ENCODE data around the gene IL27RA.
A peak's percentile ranks its signal among the peaks of the same experiment; 100 is the strongest.

IL27RA gene

GRCh38 chr19:14062558-14062855 lies 30.9 kb downstream of the IL27RA start:
- no peak overlapping the region for H2AK5ac ChIP-seq (ENCODE audit: low read length)
- no peak overlapping the region for H4K8ac ChIP-seq (ENCODE audit: low read depth, low read length)
- H4K91ac ChIP-seq (ENCODE audit: low read depth, low read length): peak overlapping the region; percentile 78
- H3K4ac ChIP-seq (ENCODE audit: low read depth, low read length): no peak overlapping the region
- no peaks in the 10 kb centered on the region for H3K36me3 ChIP-seq (ENCODE audit: control insufficient read depth in 1 of 2, insufficient read depth in 2 of 2, low read length in 2 of 2)
- no peak overlapping the region for H4K12ac ChIP-seq (ENCODE audit: low read depth, low read length)
- no peak overlapping the region for H3K23ac ChIP-seq (ENCODE audit: low read length)
- H3K18ac ChIP-seq (ENCODE audit: low read length): no peak overlapping the region
- WGBS (ENCODE audit: extremely low coverage, insufficient coverage, insufficient read length): no CpG with 5 or more reads among the region's 5 CpGs
- no peak overlapping the region for H3K9ac ChIP-seq (ENCODE audit: low read length)
- peak; percentile 74 to 87 for DNase-seq
- H2BK5ac ChIP-seq (ENCODE audit: low read depth, low read length, poor library complexity): no peak overlapping the region
- H2BK12ac ChIP-seq (ENCODE audit: low read length): no peak overlapping the region
- H3K27me3 ChIP-seq (ENCODE audit: insufficient read depth, low read length): peaks cover 3% of the 10 kb centered on the region
- H3K79me2 ChIP-seq (ENCODE audit: control insufficient read depth, insufficient read depth, low read length, poor library complexity): no peaks in the 10 kb centered on the region
- no peaks in the 10 kb centered on the region for H3K9me3 ChIP-seq (ENCODE audit: insufficient read depth, low read depth, low read length)
- no peak overlapping the region for H3K27ac ChIP-seq (ENCODE audit: low read depth, low read length)
- H3K4me1 ChIP-seq (ENCODE audit: control insufficient read depth in 1 of 2, insufficient read depth in 2 of 2, low read length in 2 of 2): peaks cover 0 to 7% of the 10 kb centered on the region in 2 experiments
- no peak overlapping the region for H3K4me2 ChIP-seq (ENCODE audit: low read length)
- H2BK120ac ChIP-seq (ENCODE audit: insufficient read depth, low read length, poor library complexity): peak overlapping the region; percentile 57
- H3K79me1 ChIP-seq (ENCODE audit: low read length): peaks cover 3% of the 10 kb centered on the region
- H3K4me3 ChIP-seq (ENCODE audit: low read depth, low read length): no peak overlapping the region
- no peak overlapping the region for H2AFZ ChIP-seq (ENCODE audit: insufficient read depth, low read length, poor library complexity)
- H3K14ac ChIP-seq (ENCODE audit: low read length): no peak overlapping the region

- Histone ChIP-seq H3K9ac (ENCODE audit: low read length) (no peak overlapping the region), H3K4me2 (ENCODE audit: low read length) (no peak overlapping the region), H4K91ac (ENCODE audit: low read depth, low read length) (no peak overlapping the region), H2AK5ac (ENCODE audit: low read length) (no peak overlapping the region), H3K9me3 (ENCODE audit: insufficient read depth, low read depth, low read length) (no peaks in the 10 kb centered on the region), H3K36me3 (ENCODE audit: control insufficient read depth in 1 of 2, insufficient read depth in 2 of 2, low read length in 2 of 2) (no peaks in the 10 kb centered on the region), H3K27ac (ENCODE audit: low read depth, low read length) (no peak overlapping the region), H3K79me2 (ENCODE audit: control insufficient read depth, insufficient read depth, low read length, poor library complexity) (no peaks in the 10 kb centered on the region), H3K14ac (ENCODE audit: low read length) (no peak overlapping the region), H3K4ac (ENCODE audit: low read depth, low read length) (no peak overlapping the region), H3K18ac (ENCODE audit: low read length) (no peak overlapping the region), H2AFZ (ENCODE audit: insufficient read depth, low read length, poor library complexity) (no peak overlapping the region), H2BK12ac (ENCODE audit: low read length) (no peak overlapping the region), H4K12ac (ENCODE audit: low read depth, low read length) (no peak overlapping the region), H3K4me1 (ENCODE audit: control insufficient read depth in 1 of 2, insufficient read depth in 2 of 2, low read length in 2 of 2) (peaks cover 0 to 7% of the 10 kb centered on the region in 2 experiments), H3K4me3 (ENCODE audit: low read depth, low read length) (no peak overlapping the region), H4K8ac (ENCODE audit: low read depth, low read length) (no peak overlapping the region), H3K79me1 (ENCODE audit: low read length) (peaks cover 3% of the 10 kb centered on the region), H2BK120ac (ENCODE audit: insufficient read depth, low read length, poor library complexity) (no peak overlapping the region), H2BK5ac (ENCODE audit: low read depth, low read length, poor library complexity) (no peak overlapping the region), H3K23ac (ENCODE audit: low read length) (no peak overlapping the region), H3K27me3 (ENCODE audit: insufficient read depth, low read length) (peaks cover 3% of the 10 kb centered on the region)
- no peak for DNase-seq
- WGBS (ENCODE audit: extremely low coverage, insufficient coverage, insufficient read length): no CpG with 5 or more reads among the region's 7 CpGs
Observed at GRCh38 chr19:14063105-14063504, 31.5 kb downstream of the IL27RA start.

- no peak overlapping the region for H4K91ac ChIP-seq (ENCODE audit: low read depth, low read length)
- no peak overlapping the region for H3K9ac ChIP-seq (ENCODE audit: low read length)
- WGBS (ENCODE audit: extremely low coverage, insufficient coverage, insufficient read length): no CpG with 5 or more reads among the region's 2 CpGs
- no peak overlapping the region for H2BK120ac ChIP-seq (ENCODE audit: insufficient read depth, low read length, poor library complexity)
- no peaks in the 10 kb centered on the region for H3K79me2 ChIP-seq (ENCODE audit: control insufficient read depth, insufficient read depth, low read length, poor library complexity)
- H3K36me3 ChIP-seq (ENCODE audit: control insufficient read depth in 1 of 2, insufficient read depth in 2 of 2, low read length in 2 of 2): no peaks in the 10 kb centered on the region
- H3K27ac ChIP-seq (ENCODE audit: low read depth, low read length): no peak overlapping the region
- H3K4ac ChIP-seq (ENCODE audit: low read depth, low read length): no peak overlapping the region
- no peaks in the 10 kb centered on the region for H3K27me3 ChIP-seq (ENCODE audit: insufficient read depth, low read length)
- H3K23ac ChIP-seq (ENCODE audit: low read length): no peak overlapping the region
- H3K4me3 ChIP-seq (ENCODE audit: low read depth, low read length): no peak overlapping the region
- no peak overlapping the region for H4K8ac ChIP-seq (ENCODE audit: low read depth, low read length)
- no peak for DNase-seq
- H4K12ac ChIP-seq (ENCODE audit: low read depth, low read length): no peak overlapping the region
- H3K4me2 ChIP-seq (ENCODE audit: low read length): no peak overlapping the region
- no peak overlapping the region for H2BK5ac ChIP-seq (ENCODE audit: low read depth, low read length, poor library complexity)
- no peak overlapping the region for H3K18ac ChIP-seq (ENCODE audit: low read length)
- H2AK5ac ChIP-seq (ENCODE audit: low read length): no peak overlapping the region
- no peak overlapping the region for H2AFZ ChIP-seq (ENCODE audit: insufficient read depth, low read length, poor library complexity)
- no peak overlapping the region for H2BK12ac ChIP-seq (ENCODE audit: low read length)
- peaks cover 0 to 4% of the 10 kb centered on the region in 2 experiments for H3K4me1 ChIP-seq (ENCODE audit: control insufficient read depth in 1 of 2, insufficient read depth in 2 of 2, low read length in 2 of 2)
- no peaks in the 10 kb centered on the region for H3K9me3 ChIP-seq (ENCODE audit: insufficient read depth, low read depth, low read length)
- peaks cover 3% of the 10 kb centered on the region for H3K79me1 ChIP-seq (ENCODE audit: low read length)
- H3K14ac ChIP-seq (ENCODE audit: low read length): no peak overlapping the region
Observed at GRCh38 chr19:14066134-14066533, 34.6 kb downstream of the IL27RA start.

- peaks cover 17 to 22% of the 10 kb centered on the region in 2 experiments for H3K4me1 ChIP-seq (ENCODE audit: control insufficient read depth in 1 of 2, insufficient read depth in 2 of 2, low read length in 2 of 2)
- H2AFZ ChIP-seq (ENCODE audit: insufficient read depth, low read length, poor library complexity): no peak overlapping the region
- no peak overlapping the region for H3K14ac ChIP-seq (ENCODE audit: low read length)
- H2AK5ac ChIP-seq (ENCODE audit: low read length): no peak overlapping the region
- peaks cover 1% of the 10 kb centered on the region for H3K79me2 ChIP-seq (ENCODE audit: control insufficient read depth, insufficient read depth, low read length, poor library complexity)
- H3K9me3 ChIP-seq (ENCODE audit: insufficient read depth, low read depth, low read length): no peaks in the 10 kb centered on the region
- no peak overlapping the region for H3K18ac ChIP-seq (ENCODE audit: low read length)
- no peak overlapping the region for H4K12ac ChIP-seq (ENCODE audit: low read depth, low read length)
- H3K4me3 ChIP-seq (ENCODE audit: low read depth, low read length): no peak overlapping the region
- no peak overlapping the region for H3K9ac ChIP-seq (ENCODE audit: low read length)
- H2BK120ac ChIP-seq (ENCODE audit: insufficient read depth, low read length, poor library complexity): no peak overlapping the region
- peaks cover 5% of the 10 kb centered on the region for H3K27me3 ChIP-seq (ENCODE audit: insufficient read depth, low read length)
- no peak overlapping the region for H3K27ac ChIP-seq (ENCODE audit: low read depth, low read length)
- no peaks in the 10 kb centered on the region for H3K36me3 ChIP-seq (ENCODE audit: control insufficient read depth in 1 of 2, insufficient read depth in 2 of 2, low read length in 2 of 2)
- H3K23ac ChIP-seq (ENCODE audit: low read length): no peak overlapping the region
- H4K91ac ChIP-seq (ENCODE audit: low read depth, low read length): no peak overlapping the region
- no peak overlapping the region for H3K4me2 ChIP-seq (ENCODE audit: low read length)
- no peak overlapping the region for H2BK12ac ChIP-seq (ENCODE audit: low read length)
- H3K4ac ChIP-seq (ENCODE audit: low read depth, low read length): no peak overlapping the region
- peaks cover 17% of the 10 kb centered on the region for H3K79me1 ChIP-seq (ENCODE audit: low read length)
- no peak overlapping the region for H4K8ac ChIP-seq (ENCODE audit: low read depth, low read length)
- WGBS (ENCODE audit: extremely low coverage, insufficient coverage, insufficient read length): no CpG with 5 or more reads among the region's 43 CpGs
- DNase-seq: peak; percentile 68 to 90
- H2BK5ac ChIP-seq (ENCODE audit: low read depth, low read length, poor library complexity): no peak overlapping the region
Observed at GRCh38 chr19:14070268-14071050, 38.9 kb downstream of the IL27RA start.
